ENCODE measurements around the gene STARD10. TPM values are rescaled to one million over a fixed set of nuclear protein-coding genes. Genes with fewer than 3 reads are reported as not detected.
A peak's percentile ranks its signal among the peaks of the same experiment; 100 is the strongest.

Gene STARD10
- total RNA-seq, 1 donor from 2014 or later = 28.2 TPM

DNA sequence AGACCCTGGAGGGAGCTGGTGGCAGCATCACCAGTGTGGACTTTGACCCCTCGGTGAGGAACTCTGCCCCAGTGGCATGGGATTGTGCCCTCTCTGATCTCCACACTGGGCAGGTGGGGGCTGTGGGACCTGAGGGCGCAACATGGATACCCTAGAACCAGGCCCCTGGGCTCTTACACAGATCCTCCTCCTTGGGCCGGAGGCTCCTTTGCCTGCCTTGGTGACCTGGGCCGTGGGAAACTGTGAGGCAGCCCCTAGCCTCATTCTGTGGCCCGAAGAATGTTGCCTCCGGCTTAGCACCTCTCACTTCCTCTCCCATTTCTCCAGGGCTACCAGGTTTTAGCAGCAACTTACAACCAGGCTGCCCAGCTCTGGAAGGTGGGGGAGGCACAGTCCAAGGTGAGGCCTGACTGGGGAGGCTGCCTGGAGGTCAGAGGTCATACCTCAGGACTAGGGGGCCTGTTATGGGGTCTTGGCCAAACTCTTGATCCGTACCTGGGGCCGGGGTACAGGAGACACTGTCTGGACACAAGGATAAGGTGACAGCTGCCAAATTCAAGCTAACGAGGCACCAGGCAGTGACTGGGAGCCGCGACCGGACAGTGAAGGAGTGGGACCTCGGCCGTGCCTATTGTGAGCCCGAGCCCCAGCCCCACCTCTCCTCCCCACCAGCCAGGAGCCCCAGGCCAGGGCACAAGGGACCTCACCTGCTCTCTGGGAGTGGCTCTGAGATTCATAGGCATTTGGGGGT, 32.5 kb upstream of the STARD10 start:
- Histone ChIP-seq H3K27me3 (ENCODE audit: control insufficient read depth in 3 of 3, insufficient read depth in 3 of 3, low read length in 3 of 3) (no peaks in the 10 kb centered on the region), H3K9me3 (ENCODE audit: control insufficient read depth in 3 of 3, low read length in 3 of 3) (no peaks in the 10 kb centered on the region), H3K9ac (ENCODE audit: low read depth in 1 of 3, low read length in 3 of 3) (no peak overlapping the region), H3K27ac (ENCODE audit: low read depth, low read length) (no peak overlapping the region), H3K4me3 (ENCODE audit: low read length in 3 of 3) (no peak overlapping the region), H3K4me1 (ENCODE audit: control insufficient read depth in 3 of 3, insufficient read depth in 3 of 3, low read length in 3 of 3) (peaks cover 7 to 20% (median 16%) of the 10 kb centered on the region in 3 donors), H3K36me3 (ENCODE audit: control insufficient read depth in 3 of 3, insufficient read depth in 3 of 3, low read length in 3 of 3) (peaks cover 2 to 11% (median 3%) of the 10 kb centered on the region in 3 donors)

DNA sequence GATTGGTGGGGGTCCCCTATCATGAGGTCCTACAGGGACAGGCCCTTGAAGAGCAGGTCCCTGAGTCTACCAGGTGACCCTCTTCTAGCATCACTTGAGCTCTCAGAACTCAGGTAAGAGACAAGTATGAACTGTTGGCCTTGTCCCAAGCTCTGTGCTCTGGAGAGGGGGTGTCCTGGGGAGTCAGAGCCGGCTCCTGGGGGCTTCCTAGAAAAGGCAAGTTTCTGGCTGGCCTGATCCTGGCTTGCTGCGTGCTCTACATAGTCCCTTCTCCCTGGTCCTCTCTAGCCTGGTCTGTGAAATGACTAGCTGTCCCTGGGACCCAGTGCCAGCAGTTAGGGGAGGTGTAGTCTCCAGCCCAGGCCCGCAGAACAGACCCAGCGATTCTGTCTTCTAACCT, 31.8 kb upstream of the STARD10 start:
- no peak overlapping the region for H3K9ac ChIP-seq (ENCODE audit: low read depth in 1 of 3, low read length in 3 of 3)
- H3K27me3 ChIP-seq (ENCODE audit: control insufficient read depth in 3 of 3, insufficient read depth in 3 of 3, low read length in 3 of 3) = no peaks in the 10 kb centered on the region
- H3K27ac ChIP-seq (ENCODE audit: low read depth, low read length) = no peak overlapping the region
- peaks cover 10 to 21% (median 19%) of the 10 kb centered on the region in 3 donors for H3K4me1 ChIP-seq (ENCODE audit: control insufficient read depth in 3 of 3, insufficient read depth in 3 of 3, low read length in 3 of 3)
- H3K9me3 ChIP-seq (ENCODE audit: control insufficient read depth in 3 of 3, low read length in 3 of 3) = no peaks in the 10 kb centered on the region
- H3K36me3 ChIP-seq (ENCODE audit: control insufficient read depth in 3 of 3, insufficient read depth in 3 of 3, low read length in 3 of 3) = peaks cover 2 to 12% (median 3%) of the 10 kb centered on the region in 3 donors
- no peak overlapping the region for H3K4me3 ChIP-seq (ENCODE audit: low read length in 3 of 3)

DNA sequence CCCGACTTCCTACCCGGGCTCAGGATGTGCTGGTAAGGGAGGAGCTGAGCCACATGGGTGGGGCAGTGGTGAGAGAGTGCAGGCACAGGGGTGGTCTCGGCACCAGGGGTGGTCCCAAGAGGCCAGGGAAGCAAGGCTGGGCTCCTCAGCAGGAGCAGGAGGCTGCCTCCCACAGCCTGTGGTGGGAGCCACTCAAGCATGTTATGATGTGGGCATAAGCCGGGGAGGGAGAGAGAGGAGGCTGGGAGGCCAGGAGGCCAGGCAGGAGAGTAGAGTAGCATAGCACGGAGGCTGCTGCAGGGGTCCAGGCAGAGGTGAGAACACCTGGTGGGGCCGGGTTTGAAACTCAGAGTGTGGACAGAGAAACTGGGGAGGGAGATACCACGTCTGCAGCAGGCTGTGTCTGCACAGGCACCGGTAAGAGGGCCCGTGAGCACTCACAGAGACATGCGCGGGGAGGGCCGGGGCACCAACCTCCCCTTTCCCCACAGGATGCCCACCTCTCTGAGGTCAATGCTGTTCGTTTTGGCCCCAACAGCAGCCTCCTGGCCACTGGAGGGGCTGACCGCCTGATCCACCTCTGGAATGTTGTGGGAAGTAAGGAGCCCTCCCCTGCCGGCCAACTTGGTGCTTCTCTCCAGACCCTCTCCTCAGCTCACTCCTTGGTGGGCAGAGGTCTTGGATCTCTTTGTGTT, 31.1 kb upstream of the STARD10 start:
- peaks cover 10 to 21% (median 19%) of the 10 kb centered on the region in 3 donors for H3K4me1 ChIP-seq (ENCODE audit: control insufficient read depth in 3 of 3, insufficient read depth in 3 of 3, low read length in 3 of 3)
- no peak overlapping the region for H3K27ac ChIP-seq (ENCODE audit: low read depth, low read length)
- H3K36me3 ChIP-seq (ENCODE audit: control insufficient read depth in 3 of 3, insufficient read depth in 3 of 3, low read length in 3 of 3) = peaks cover 0 to 14% (median 3%) of the 10 kb centered on the region in 3 donors
- H3K4me3 ChIP-seq (ENCODE audit: low read length in 3 of 3) = no peak overlapping the region
- H3K9ac ChIP-seq (ENCODE audit: low read depth in 1 of 3, low read length in 3 of 3) = no peak overlapping the region
- H3K27me3 ChIP-seq (ENCODE audit: control insufficient read depth in 3 of 3, insufficient read depth in 3 of 3, low read length in 3 of 3) = no peaks in the 10 kb centered on the region
- no peaks in the 10 kb centered on the region for H3K9me3 ChIP-seq (ENCODE audit: control insufficient read depth in 3 of 3, low read length in 3 of 3)

DNA sequence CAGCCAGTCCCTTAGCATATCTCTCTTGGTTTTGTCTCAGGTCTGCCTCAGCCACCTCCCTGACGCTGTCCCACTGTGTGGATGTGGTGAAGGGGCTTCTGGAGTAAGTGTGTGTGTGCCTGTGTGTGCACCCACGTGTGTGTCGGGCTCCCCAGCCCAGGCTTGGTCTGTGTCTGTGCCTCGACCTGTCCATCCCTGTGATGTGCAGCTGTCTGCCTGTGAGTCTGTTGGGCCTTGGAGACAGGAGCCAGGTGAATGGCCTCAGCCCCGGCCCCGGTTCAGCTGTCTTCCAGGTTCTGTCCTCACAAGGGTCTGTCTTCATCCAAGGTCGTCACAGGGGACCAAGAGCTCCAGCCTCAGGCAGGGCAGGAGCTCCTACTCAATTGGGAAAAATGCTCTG, 30.2 kb upstream of the STARD10 start:
- no peak overlapping the region for H3K9ac ChIP-seq (ENCODE audit: low read depth in 1 of 3, low read length in 3 of 3)
- no peak overlapping the region for H3K27ac ChIP-seq (ENCODE audit: low read depth, low read length)
- no peak overlapping the region for H3K4me3 ChIP-seq (ENCODE audit: low read length in 3 of 3)
- H3K36me3 ChIP-seq (ENCODE audit: control insufficient read depth in 3 of 3, insufficient read depth in 3 of 3, low read length in 3 of 3) = peaks cover 1 to 15% (median 5%) of the 10 kb centered on the region in 3 donors
- no peaks in the 10 kb centered on the region for H3K27me3 ChIP-seq (ENCODE audit: control insufficient read depth in 3 of 3, insufficient read depth in 3 of 3, low read length in 3 of 3)
- H3K9me3 ChIP-seq (ENCODE audit: control insufficient read depth in 3 of 3, low read length in 3 of 3) = no peaks in the 10 kb centered on the region
- H3K4me1 ChIP-seq (ENCODE audit: control insufficient read depth in 3 of 3, insufficient read depth in 3 of 3, low read length in 3 of 3) = peaks cover 10 to 21% (median 19%) of the 10 kb centered on the region in 3 donors

GRCh38 chr11:72823105-72823804, 29.4 kb upstream of the STARD10 start:
- Histone ChIP-seq H3K27me3 (ENCODE audit: control insufficient read depth in 3 of 3, insufficient read depth in 3 of 3, low read length in 3 of 3) (no peaks in the 10 kb centered on the region), H3K9me3 (ENCODE audit: control insufficient read depth in 3 of 3, low read length in 3 of 3) (no peaks in the 10 kb centered on the region), H3K36me3 (ENCODE audit: control insufficient read depth in 3 of 3, insufficient read depth in 3 of 3, low read length in 3 of 3) (peaks cover 3 to 12% (median 9%) of the 10 kb centered on the region in 3 donors), H3K4me1 (ENCODE audit: control insufficient read depth in 3 of 3, insufficient read depth in 3 of 3, low read length in 3 of 3) (peaks cover 10 to 18% (median 17%) of the 10 kb centered on the region in 3 donors), H3K27ac (ENCODE audit: low read depth, low read length) (no peak overlapping the region), H3K9ac (ENCODE audit: low read depth in 1 of 3, low read length in 3 of 3) (no peak overlapping the region), H3K4me3 (ENCODE audit: low read length in 3 of 3) (no peak overlapping the region)

DNA sequence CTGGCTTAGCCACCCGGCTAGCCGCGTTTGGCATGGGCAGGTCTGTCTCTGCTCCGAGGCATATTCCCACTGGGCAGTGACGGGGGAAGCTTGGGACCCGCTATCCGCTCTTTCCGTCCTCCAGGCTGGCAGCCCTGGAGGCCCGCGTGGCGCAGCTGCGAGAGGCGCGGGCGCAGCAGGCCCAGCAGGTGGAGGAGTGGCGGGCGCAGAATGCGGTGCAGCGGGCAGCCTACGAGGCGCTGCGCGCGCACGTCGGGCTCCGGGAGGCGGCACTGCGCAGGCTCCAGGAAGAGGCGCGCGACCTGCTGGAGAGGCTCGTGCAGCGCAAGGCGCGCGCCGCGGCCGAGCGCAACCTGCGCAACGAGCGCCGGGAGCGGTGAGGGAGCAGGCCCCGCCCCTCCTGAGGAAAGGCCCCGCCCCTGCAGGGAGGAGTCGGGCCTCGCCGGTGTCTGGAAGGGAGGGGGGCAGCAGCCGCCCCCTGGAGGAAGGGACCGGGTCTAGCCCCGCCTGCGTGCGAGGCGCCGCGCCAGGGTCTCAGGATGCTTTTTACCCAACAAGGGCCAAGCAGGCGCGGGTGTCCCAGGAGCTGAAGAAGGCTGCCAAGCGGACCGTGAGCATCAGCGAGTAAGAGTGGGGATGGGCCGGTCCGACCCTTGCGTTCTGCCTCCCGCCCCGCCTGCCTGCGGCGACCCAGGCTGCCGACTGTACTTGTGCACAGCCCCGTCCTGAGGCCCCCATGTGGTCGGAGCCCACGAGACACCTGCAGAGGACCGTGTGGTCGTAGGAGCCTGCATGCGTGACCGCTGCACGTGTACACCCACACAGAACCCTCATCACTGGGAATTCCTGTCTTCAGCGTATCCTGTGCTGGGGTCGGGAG, 28.3 kb upstream of the STARD10 start:
- Histone ChIP-seq H3K27ac (ENCODE audit: low read depth, low read length) (peak overlapping the region; percentile 12), H3K9ac (ENCODE audit: low read depth in 1 of 3, low read length in 3 of 3) (peak overlapping the region; percentile 76 to 95 (median 84)), H3K36me3 (ENCODE audit: control insufficient read depth in 3 of 3, insufficient read depth in 3 of 3, low read length in 3 of 3) (peaks cover 10 to 19% (median 18%) of the 10 kb centered on the region in 3 donors), H3K4me1 (ENCODE audit: control insufficient read depth in 3 of 3, insufficient read depth in 3 of 3, low read length in 3 of 3) (peaks cover 10 to 16% (median 15%) of the 10 kb centered on the region in 3 donors), H3K27me3 (ENCODE audit: control insufficient read depth in 3 of 3, insufficient read depth in 3 of 3, low read length in 3 of 3) (no peaks in the 10 kb centered on the region), H3K4me3 (ENCODE audit: low read length in 3 of 3) (peak overlapping the region; percentile 76 to 81 (median 77)), H3K9me3 (ENCODE audit: control insufficient read depth in 3 of 3, low read length in 3 of 3) (no peaks in the 10 kb centered on the region)

GRCh38 chr11:72821221-72821919, 27.5 kb upstream of the STARD10 start:
- no peaks in the 10 kb centered on the region for H3K9me3 ChIP-seq (ENCODE audit: control insufficient read depth in 3 of 3, low read length in 3 of 3)
- peak overlapping the region; percentile 76 to 95 (median 84) for H3K9ac ChIP-seq (ENCODE audit: low read depth in 1 of 3, low read length in 3 of 3)
- H3K36me3 ChIP-seq (ENCODE audit: control insufficient read depth in 3 of 3, insufficient read depth in 3 of 3, low read length in 3 of 3) = peaks cover 10 to 19% (median 18%) of the 10 kb centered on the region in 3 donors
- H3K27ac ChIP-seq (ENCODE audit: low read depth, low read length) = no peak overlapping the region
- H3K27me3 ChIP-seq (ENCODE audit: control insufficient read depth in 3 of 3, insufficient read depth in 3 of 3, low read length in 3 of 3) = no peaks in the 10 kb centered on the region
- peak overlapping the region; percentile 76 to 81 (median 77) for H3K4me3 ChIP-seq (ENCODE audit: low read length in 3 of 3)
- peaks cover 10 to 18% (median 16%) of the 10 kb centered on the region in 3 donors for H3K4me1 ChIP-seq (ENCODE audit: control insufficient read depth in 3 of 3, insufficient read depth in 3 of 3, low read length in 3 of 3)

DNA sequence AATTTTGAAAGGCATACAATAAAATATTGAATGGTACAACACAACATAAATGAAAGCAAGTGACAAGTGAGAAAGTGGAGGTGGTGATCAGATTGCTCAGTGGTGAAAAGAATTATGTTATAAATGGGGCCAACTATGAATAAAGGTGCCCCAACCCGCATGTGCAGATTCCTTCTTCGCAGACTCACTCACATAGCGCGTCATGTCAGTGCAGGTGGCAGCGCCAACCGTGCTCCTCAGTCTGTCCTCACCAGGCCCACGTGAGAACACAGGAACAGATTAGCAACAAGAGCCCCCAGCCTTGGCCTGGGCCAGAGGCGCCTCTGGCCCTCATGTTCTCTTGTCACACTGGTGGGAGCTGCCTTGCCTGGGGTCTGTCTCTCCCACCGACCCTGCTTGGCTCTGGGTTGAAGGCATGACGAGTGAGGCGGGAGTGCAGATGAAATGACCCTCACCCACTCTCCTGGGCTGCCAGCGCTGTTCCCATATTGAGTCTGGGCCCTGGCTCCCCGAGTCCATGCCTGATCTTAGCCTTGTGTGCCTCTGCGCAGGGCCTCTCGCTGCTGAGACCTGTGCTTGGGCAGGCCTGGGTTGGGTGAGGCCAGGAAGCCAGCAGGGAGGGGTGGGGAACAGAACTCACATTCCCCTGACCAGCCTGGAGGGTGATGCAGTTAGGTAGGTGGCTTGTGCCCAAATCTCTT, 26.7 kb upstream of the STARD10 start:
- Histone ChIP-seq H3K27me3 (ENCODE audit: control insufficient read depth in 3 of 3, insufficient read depth in 3 of 3, low read length in 3 of 3) (no peaks in the 10 kb centered on the region), H3K36me3 (ENCODE audit: control insufficient read depth in 3 of 3, insufficient read depth in 3 of 3, low read length in 3 of 3) (peaks cover 10 to 19% (median 18%) of the 10 kb centered on the region in 3 donors), H3K4me1 (ENCODE audit: control insufficient read depth in 3 of 3, insufficient read depth in 3 of 3, low read length in 3 of 3) (peaks cover 10 to 26% (median 16%) of the 10 kb centered on the region in 3 donors), H3K9ac (ENCODE audit: low read depth in 1 of 3, low read length in 3 of 3) (no peak overlapping the region), H3K27ac (ENCODE audit: low read depth, low read length) (no peak overlapping the region), H3K9me3 (ENCODE audit: control insufficient read depth in 3 of 3, low read length in 3 of 3) (no peaks in the 10 kb centered on the region), H3K4me3 (ENCODE audit: low read length in 3 of 3) (no peak overlapping the region)
